ENCODE measurements around the gene YARS1.

YARS1 gene

DNA sequence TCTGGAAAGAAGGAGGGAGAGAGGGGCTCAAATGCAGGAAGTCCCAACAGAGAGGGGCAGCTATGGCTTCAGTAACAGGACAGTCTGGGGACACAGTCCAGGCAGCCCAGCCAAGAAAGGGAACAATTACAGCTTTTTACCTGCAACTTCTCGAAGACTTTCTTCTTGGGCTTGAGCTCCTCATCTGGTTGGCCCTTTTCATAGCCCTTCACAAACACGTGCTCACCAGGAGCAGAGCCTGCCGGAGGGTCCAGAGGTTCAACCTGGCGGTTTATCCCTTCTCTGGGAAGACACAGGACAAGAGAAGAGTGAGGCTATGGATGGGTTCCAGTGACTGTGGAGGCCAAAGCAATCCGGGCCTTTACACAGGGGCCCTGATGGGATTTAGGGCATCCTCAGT lies 37.9 kb downstream of the YARS1 start:
- DNase-seq (ENCODE audit: low read depth) = no peak

DNA sequence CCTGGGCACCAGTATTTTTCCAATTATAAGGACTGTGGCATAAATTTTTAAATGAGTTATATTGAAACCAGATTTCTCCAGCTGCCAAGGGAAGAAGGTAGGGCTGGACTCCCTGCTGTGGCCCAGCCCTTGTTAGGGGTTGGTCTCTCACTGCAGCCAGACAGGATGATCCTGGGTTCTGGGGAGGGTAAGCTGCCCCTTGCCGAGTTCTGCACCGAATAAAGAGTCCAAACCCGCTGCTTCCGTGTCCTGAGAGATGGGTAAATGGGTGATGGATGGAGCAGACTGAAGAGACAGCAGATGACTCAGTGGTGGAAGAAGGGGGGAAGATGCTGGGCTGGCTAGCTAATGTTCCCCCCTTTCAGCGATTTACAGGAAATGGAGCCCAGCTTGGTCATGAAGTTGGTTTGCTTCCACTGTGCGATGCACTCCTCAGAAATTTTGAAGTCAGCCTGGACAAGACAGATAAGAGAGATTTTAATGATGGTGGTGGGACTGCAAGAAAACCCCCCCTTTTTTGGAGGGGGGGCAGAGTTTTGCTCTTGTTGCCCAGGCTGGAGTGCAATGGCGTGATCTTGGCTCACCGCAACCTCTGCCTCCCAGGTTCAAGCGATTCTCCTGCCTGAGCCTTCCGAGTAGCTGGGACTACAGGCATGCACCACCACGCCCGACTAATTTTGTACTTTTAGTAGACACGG lies 41.4 kb downstream of the YARS1 start:
- DNase-seq (ENCODE audit: low read depth) = no peak

DNA sequence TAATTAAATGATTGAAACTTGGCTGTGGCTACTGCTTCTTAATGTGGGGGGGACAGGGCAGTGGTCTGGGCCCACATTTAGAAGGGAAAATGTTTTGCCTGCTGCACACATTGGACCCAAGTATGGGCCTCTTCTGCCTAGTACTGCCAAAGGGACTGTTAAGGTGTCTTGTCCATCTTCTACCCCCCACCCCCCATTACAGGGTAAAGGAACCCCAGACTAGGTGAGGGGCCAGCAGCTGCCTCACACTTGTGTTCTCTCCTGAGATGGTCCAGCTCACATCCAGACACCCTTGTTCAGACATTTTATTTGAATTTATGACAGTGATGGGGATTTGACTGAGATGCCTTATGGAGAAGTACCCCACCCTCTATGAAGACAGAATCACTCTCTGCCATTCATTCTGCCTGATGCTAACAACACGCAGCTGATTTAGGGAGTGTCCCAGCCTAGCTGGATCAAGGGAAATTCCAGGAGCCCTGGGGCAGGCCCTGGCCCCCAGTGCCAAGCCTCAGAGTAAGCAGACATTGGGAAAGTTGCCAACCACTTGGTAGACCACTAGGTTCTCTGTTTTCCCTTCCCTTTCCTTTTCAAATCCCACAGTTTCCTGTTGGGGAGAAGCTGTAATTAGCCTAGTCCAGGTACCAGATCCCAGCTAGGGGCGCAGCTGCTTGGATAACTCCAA lies 42.1 kb downstream of the YARS1 start:
- DNase-seq (ENCODE audit: low read depth) = no peak

DNA sequence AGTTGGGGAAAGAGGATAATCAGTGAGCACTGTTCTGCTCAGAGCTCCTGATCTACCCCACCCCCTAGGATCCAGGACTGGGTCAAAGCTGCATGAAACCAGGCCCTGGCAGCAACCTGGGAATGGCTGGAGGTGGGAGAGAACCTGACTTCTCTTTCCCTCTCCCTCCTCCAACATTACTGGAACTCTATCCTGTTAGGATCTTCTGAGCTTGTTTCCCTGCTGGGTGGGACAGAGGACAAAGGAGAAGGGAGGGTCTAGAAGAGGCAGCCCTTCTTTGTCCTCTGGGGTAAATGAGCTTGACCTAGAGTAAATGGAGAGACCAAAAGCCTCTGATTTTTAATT lies 42.7 kb downstream of the YARS1 start:
- DNase-seq (ENCODE audit: low read depth) = no peak

DNA sequence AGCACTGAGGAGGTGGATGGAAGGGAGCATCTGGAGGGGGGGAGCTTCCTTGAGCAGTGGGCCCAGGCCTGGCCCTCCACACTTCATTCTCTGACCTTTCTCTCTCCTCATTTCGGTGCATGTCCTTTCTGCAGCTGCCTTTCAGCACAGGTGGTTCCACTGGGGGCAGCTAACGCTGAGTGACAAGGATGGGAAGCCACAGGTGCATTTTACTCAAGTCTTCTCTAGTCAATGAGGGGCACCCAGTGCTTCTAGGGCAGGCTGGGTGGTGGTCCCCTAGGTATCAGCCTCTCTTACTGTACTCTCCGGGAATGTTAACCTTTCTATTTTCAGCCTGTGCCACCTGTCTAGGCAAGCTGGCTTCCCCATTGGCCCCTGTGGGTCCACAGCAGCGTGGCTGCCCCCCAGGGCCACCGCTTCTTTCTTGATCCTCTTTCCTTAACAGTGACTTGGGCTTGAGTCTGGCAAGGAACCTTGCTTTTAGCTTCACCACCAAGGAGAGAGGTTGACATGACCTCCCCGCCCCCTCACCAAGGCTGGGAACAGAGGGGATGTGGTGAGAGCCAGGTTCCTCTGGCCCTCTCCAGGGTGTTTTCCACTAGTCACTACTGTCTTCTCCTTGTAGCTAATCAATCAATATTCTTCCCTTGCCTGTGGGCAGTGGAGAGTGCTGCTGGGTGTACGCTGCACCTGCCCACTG lies 43.2 kb downstream of the YARS1 start:
- no peak for DNase-seq (ENCODE audit: low read depth)

DNA sequence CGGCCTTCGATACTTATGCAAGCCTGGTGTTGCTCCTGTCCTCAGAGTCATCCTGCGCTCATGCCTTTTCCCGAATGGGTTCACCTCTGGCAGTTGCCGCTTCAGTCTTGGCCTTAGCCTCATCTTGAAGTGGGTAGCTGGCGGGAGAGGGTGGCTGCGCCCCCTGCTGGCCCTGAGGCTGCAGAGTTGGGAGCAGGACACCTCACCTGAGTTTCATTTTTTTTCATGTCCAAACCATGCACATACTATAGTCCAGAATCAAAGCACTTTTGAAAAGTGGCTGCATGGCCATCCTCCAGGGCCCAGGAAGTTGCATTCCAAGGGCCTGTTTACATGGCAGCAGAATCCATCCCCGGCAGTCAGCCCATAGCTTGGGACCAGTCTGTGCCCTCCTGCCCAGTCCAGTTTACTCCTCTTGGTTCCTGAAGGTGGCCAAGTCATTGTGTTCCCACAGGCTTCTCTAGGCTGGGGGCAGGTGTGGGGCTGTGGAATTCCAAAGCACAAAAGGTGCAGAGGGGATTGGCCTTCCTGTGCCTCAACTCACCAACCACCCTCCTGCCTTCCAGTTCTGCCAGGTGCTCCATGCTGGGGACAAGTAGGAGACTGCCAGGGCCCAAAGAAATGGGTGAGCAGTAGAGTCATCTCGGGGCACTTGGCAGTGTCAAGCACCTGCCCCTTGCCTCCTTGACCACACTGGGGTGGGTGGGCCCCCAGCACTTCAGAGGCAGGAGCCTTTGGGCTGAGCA lies 44.0 kb downstream of the YARS1 start:
- DNase-seq (ENCODE audit: low read depth) = peak; percentile 19

DNA sequence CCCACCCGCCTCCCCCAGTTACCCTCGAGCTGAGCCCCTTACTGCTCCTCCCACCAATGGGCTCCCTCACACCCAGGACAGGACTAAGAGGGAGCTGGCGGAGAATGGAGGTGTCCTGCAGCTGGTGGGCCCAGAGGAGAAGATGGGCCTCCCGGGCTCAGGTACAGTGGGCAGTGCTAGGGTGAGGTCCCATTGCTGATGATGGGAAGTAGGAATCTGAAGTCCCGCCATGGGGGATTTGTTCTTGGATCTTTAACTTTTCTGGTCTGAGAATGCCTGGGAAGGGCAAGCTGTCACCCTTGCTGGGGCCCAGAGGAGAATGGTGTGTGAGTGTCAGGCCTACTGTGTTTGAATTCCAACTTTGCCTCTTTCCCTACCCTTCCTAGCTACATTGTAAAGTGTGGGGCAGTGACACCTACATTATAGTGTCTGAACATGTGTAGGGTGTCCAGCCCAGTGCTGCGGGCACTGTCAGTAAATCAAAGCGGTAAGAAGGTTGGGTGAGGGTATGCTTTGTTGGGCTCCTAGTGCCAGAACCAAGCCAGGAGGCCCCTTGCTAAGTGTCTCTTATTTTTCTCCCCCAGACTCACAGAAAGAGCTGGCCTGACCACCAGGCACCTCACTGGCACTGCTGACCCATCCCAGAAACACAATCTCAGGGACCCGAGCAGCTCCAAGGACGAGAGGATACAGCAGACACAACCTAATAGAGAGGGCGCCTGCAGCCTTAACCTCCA lies 44.7 kb downstream of the YARS1 start:
- no peak for DNase-seq (ENCODE audit: low read depth)

DNA sequence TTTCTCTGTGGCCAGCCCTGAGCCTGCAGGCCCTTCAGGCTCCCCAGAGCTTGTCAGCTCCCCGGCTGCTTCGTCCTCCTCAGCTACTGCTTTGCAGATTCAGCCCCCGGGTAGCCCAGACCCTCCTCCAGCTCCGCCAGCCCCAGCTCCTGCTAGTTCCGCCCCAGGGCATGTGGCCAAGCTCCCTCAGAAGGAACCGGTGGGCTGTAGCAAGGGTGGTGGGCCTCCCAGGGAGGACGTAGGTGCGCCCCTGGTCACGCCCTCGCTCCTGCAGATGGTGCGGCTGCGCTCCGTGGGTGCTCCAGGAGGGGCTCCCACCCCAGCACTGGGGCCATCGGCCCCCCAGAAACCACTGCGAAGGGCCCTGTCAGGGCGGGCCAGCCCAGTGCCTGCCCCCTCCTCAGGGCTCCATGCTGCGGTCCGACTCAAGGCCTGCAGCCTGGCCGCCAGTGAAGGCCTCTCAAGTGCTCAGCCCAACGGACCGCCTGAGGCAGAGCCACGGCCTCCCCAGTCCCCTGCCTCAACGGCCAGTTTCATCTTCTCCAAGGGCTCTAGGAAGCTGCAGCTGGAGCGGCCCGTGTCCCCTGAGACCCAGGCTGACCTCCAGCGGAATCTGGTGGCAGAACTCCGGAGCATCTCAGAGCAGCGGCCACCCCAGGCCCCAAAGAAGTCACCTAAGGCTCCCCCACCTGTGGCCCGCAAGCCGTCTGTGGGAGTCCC lies 45.4 kb downstream of the YARS1 start:
- DNase-seq (ENCODE audit: low read depth) = no peak

DNA sequence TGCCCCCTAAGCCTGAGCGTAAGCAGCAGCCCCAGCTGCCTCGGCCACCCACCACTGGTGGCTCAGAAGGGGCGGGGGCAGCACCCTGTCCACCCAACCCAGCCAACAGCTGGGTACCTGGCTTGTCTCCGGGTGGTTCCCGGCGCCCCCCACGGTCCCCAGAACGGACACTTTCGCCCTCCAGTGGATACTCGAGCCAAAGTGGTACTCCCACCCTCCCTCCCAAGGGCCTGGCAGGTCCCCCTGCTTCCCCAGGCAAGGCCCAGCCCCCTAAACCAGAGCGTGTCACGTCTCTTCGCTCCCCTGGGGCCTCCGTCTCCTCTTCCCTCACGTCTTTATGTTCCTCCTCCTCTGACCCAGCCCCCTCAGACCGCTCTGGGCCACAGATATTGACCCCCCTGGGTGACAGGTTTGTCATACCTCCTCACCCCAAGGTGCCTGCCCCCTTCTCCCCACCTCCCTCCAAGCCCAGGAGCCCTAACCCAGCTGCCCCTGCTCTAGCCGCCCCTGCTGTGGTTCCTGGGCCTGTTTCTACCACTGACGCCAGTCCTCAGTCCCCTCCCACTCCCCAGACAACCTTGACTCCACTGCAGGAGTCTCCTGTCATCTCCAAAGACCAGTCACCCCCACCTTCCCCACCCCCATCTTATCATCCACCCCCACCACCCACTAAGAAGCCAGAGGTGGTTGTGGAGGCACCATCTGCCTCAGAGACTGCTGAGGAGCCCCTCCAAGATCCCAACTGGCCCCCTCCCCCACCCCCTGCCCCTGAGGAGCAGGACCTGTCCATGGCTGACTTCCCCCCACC lies 46.2 kb downstream of the YARS1 start:
- no peak for DNase-seq (ENCODE audit: low read depth)

DNA sequence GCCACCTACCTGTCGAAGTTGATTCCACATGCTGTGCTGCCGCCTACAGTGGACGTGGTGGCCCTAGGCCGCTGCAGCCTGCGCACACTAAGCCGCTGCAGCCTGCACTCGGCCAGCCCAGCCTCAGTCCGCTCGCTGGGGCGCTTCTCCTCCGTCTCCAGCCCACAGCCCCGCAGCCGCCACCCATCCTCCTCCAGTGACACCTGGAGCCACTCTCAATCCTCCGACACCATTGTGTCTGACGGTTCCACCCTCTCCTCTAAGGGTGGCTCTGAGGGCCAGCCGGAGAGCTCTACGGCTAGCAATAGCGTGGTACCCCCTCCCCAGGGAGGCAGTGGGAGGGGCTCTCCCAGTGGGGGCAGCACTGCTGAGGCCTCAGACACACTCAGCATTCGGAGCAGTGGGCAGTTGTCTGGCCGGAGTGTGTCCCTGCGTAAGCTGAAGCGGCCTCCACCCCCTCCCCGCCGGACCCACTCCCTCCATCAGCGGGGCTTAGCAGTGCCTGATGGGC lies 46.9 kb downstream of the YARS1 start:
- DNase-seq (ENCODE audit: low read depth) = no peak

DNA sequence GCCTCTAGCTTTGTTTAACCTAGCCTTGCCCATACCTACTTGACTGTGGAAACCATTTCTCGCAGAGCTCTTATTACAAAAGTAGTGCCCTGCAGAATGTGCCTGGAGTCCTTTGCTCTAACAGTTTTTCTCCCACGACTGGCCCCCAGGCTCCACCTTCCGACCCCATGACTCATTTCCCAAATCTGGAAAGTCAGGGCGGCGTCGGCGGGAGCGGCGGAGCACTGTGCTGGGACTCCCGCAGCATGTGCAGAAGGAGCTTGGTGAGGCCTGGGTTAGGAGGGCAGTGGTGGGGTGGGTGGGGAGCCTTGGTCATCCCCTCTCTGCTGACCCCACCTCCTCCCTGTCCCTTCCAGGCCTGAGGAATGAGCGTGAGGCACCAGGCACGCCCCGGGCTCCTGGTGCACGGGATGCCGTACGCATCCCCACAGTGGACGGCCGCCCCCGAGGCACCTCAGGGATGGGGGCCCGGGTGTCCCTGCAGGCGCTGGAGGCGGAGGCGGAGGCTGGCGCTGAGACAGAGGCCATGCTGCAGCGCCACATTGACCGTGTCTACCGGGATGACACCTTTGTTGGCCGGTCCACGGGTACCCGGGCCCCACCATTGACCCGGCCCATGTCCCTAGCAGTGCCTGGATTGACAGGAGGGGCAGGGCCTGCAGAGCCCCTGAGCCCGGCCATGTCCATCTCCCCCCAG lies 47.5 kb downstream of the YARS1 start:
- no peak for DNase-seq (ENCODE audit: low read depth)

DNA sequence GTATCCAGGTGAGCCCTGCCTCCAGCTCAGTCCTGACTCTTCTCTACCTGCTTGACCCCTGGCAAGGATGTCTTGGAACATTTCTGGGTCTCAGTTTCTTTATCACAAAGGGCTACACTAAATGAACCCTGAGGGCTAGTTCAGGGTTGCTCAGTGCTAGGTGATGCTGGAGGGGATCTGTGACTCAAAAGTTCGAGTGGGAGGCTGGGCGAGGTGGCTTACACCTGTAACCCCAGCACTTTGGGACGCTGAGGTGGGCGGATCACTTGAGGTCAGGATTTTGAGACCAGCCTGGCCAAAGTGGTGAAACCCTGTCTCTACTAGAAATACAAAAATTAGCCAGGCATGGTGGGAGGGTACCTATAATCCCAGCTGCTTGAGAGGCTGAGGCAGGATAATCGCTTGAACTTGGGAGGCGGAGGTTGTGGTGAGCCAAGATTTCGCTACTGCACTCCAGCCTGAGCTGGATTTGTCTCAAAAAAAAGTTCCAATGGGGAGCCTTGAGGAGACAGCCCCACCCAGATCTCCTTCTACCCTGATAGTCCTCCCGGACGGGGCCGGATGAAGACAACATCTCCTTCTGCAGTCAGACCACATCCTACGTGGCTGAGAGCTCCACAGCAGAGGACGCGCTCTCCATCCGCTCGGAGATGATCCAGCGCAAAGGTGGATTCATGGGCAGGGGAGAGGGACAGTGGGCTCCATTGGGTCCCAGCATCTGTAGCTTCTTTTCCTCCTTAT lies 48.9 kb downstream of the YARS1 start:
- no peak for DNase-seq (ENCODE audit: low read depth)

DNA sequence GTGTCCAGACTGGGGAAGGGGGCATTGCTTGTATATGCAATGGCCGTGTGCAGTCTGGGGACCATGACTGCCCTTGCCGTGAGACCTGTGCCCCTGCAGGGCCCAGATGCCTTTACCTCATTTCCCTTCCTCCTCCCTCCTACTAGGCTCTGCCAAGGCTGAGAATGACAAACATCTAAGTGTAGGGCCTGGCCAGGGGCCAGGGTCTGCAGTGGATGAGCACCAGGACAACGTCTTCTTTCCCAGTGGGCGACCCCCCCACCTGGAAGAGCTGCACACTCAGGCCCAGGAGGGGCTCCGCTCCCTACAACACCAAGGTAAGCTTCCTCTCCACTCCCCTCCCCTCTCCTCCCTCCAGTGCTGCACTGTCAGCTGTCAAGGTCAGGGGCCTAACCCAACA lies 49.5 kb downstream of the YARS1 start:
- DNase-seq (ENCODE audit: low read depth) = no peak

DNA sequence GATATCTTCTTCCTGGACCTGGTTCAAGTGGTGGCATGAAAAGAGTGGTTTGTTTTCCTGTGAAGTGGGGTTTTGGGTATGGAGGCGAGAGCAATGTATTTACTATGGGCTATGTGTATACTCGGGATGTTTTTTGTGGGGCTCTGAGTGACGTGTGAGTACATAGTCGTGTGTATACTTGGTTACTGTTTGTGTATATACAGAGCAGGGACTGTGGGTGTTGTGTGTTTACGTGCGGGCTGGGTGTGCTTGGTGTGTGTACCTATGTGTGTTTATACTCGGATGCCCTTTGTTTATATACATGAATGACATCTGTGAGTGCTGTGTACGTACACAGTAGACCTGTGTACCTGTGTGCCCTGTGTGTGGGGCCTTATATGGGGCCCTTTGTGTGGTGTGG lies 50.0 kb downstream of the YARS1 start:
- DNase-seq (ENCODE audit: low read depth) = no peak

DNA sequence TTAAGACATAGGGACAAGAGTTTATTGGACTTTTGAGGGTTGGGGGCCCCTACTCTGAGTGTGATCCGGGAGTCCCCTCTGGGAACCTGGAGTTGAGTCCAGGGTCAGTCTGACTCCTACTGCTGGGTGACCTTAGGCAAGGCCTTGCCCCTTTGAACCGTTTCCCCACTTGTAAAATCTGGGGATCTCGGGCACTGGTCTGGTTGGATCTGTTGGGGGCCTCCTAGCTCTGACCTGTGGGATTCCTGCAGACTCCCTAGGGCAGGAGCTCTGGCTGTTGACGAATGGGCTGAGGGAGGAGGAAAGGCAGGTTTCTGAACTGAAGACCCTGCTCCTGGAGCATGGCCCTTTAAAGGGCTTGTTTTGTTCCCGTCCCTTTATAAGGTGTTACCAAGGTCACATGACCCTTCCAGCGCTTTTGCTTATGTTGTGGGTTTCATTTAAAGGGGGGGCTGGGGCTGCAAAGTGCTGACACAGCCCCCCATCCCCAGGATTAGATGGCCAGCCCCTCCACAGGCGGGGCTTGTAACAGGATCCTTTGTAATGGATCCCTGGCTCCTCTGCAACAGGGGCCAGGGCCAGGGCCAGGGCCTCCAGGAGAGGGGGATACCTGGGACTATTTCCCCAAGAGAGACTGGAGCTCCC lies 50.7 kb downstream of the YARS1 start:
- no peak for DNase-seq (ENCODE audit: low read depth)

DNA sequence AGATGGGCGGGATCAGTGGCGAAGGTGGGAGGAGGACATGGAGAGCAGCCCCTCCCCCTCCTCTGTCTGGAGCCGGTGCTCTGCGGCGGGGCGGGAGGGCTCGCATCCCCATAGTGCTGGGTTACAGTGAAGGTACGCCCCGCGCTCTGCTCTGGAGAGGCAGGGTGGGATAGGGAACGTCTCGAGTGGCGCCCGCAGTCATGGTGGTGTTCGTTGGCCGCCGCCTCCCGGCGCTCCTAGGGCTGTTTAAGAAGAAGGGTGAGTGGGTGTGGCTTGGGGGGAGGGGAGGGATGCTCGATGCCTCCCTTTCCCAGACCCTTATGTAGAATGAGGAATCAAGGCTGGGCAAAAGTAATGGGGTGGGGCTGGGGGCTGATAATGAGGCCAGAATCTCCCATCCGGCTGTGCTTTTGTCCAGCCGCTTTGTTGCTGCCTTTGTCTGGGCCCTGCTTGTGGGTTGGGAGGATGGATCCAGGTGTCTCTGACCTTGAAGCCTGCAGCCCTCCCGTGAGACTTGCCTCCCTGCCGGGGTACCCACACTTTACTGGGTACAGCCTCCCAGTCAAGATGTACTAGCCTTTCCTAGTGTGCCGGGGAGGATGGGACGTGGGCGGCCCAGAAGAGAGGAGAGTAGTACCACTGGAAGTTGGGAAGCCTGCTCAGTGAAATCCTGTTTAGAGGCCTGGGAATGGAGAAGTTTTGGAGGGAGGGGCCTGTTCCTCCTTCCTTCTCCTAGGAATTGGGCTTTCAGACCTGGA lies 51.4 kb downstream of the YARS1 start:
- no peak for DNase-seq (ENCODE audit: low read depth)

DNA sequence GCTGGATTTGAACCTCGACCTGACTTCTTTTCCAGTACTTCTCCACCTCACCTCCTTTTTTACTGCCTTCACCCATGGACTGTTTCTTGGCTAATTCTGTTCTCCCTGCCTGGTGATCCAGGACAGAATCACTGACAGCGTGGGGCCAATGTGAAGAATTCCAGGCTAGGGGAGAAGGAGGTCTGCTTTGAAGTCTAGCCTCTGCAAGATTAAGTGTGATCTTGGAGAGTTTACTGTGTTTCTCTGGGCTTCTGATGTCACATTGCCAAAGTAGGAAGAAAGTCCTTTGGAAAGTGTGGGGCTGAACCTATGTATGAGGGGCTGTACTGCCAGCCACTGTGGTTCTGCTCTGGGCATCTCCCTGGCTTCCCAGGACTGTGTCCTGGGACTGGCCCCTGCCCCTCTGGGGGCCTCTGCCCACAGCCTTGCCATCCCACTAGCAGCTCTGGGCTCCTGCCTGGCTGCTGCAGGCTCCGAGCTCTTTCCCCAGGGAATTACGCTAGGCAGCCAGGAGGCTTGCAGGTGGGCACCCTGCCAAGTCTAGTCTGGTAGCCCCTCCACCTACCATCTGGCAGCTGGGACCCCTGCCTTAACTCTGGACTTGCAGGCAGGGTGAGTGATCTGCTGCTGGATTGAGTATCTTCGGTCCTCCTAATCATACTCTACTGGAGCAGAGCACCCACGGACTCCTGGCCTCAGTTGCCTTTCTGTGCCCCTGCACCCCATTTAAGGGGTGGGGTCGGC lies 52.2 kb downstream of the YARS1 start:
- no peak for DNase-seq (ENCODE audit: low read depth)

Measured in T-helper 22 cell (primary cell).